ENCODE measurements around the gene LIPM. TPM values are rescaled to one million over a fixed set of nuclear protein-coding genes. Genes with fewer than 3 reads are reported as not detected.

Gene LIPM
- total and polyA plus RNA-seq, 2 experiments from 2014 or later: not detected

DNA sequence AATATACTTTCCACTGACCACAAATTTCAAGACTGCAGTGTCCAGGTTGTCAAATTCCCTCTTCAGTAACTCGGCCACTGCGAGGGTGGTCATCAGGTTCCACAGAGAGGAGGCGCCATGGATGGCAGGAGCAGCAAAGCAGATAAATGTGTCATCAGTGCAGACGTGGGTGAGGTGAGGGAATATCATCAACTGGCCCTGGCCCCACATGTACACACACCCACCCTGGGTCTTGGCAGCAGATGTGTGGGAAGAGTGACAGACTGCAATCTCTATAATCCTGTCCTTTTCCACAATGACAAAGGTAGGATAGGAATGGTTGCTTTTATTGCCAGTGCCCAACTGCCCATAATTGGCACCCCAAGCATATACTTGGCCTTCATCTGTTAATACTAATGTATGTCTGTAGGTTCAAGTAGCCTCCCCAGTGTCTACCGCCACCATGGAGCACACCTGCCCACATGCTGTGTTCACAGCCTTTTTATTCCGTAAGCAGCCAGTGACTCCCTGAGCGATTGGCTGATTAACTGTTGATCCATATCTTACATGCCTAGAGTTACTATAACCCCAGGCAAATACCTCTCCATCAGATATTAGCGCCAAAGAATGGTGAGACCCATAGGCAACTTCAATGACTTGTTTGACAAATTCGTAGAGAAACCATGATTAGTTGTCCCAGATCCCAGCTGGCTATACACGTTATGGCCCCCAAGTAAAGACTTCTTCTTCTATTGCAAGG, 16.3 kb upstream of the LIPM start:
- no peak overlapping the region for H3K27ac ChIP-seq
- no peak overlapping the region for H3K9ac ChIP-seq
- no peaks in the 10 kb centered on the region for H3K36me3 ChIP-seq (ENCODE audit: low read depth)
- H3K9me3 ChIP-seq (ENCODE audit: low read depth): no peaks in the 10 kb centered on the region
- in situ Hi-C loops (cut with MboI): no loop called here
- H3K9me2 ChIP-seq (ENCODE audit: insufficient read depth): no peaks in the 10 kb centered on the region
- H3F3A ChIP-seq (ENCODE audit: insufficient read depth): no peaks in the 10 kb centered on the region
- H4K20me1 ChIP-seq (ENCODE audit: insufficient read depth): no peaks in the 10 kb centered on the region
- DNase-seq: no peak
- H3K27me3 ChIP-seq (replicated peaks; ENCODE audit: insufficient read depth): no peaks in the 10 kb centered on the region
- H3K79me2 ChIP-seq (ENCODE audit: insufficient read depth): no peaks in the 10 kb centered on the region
- no peak overlapping the region for H3K4me2 ChIP-seq (ENCODE audit: unreplicated experiment)
- H3K4me1 ChIP-seq (ENCODE audit: insufficient read depth): peaks cover under 1% of the 10 kb centered on the region; the same call in 1 of the 2 replicates
- TF ChIP-seq EZH2phosphoT487 (IDR thresholded peaks at IDR 0.05; ENCODE audit: insufficient read depth, low read depth) (no peak), EZH2 (IDR thresholded peaks at IDR 0.05; ENCODE audit: insufficient read depth, poor library complexity, severe bottlenecking) (no peak)
- no peak overlapping the region for H3K4me3 ChIP-seq
- no peak overlapping the region for H2AFZ ChIP-seq
- 85 to 90% methylated on average over 10 of the region's 10 CpGs for WGBS, 2 experiments (ENCODE audit: low coverage in 1 of 2, low lambda C conversion rate in 2 of 2, missing lambda C conversion rate in 2 of 2)

GRCh38 chr10:88787463-88787862, 15.1 kb upstream of the LIPM start:
- Histone ChIP-seq H3K9me3 (ENCODE audit: low read depth) (no peaks in the 10 kb centered on the region), H3K27me3 (replicated peaks; ENCODE audit: insufficient read depth) (no peaks in the 10 kb centered on the region), H2AFZ (no peak overlapping the region), H3K27ac (no peak overlapping the region), H3K9ac (no peak overlapping the region), H3K4me1 (ENCODE audit: insufficient read depth) (peaks cover 10% of the 10 kb centered on the region), H3K4me2 (ENCODE audit: unreplicated experiment) (no peak overlapping the region), H3F3A (ENCODE audit: insufficient read depth) (peaks cover 4% of the 10 kb centered on the region; the same call in 1 of the 2 replicates), H3K9me2 (ENCODE audit: insufficient read depth) (no peaks in the 10 kb centered on the region), H4K20me1 (ENCODE audit: insufficient read depth) (no peaks in the 10 kb centered on the region), H3K4me3 (no peak overlapping the region), H3K79me2 (ENCODE audit: insufficient read depth) (no peaks in the 10 kb centered on the region), H3K36me3 (ENCODE audit: low read depth) (no peaks in the 10 kb centered on the region)
- DNase-seq: no peak
- in situ Hi-C loops (cut with MboI): no loop called here
- no peak for TF ChIP-seq EZH2phosphoT487 (IDR thresholded peaks at IDR 0.05; ENCODE audit: insufficient read depth, low read depth)
- TF ChIP-seq EZH2 (IDR thresholded peaks at IDR 0.05; ENCODE audit: insufficient read depth, poor library complexity, severe bottlenecking): no peak
- 35 to 39% methylated on average over 5 of the region's 5 CpGs for WGBS, 2 experiments (ENCODE audit: low coverage in 1 of 2, low lambda C conversion rate in 2 of 2, missing lambda C conversion rate in 2 of 2)

- Histone ChIP-seq H3K9me2 (ENCODE audit: insufficient read depth) (no peaks in the 10 kb centered on the region), H3K36me3 (ENCODE audit: low read depth) (no peaks in the 10 kb centered on the region), H3K4me3 (no peak overlapping the region), H3K79me2 (ENCODE audit: insufficient read depth) (no peaks in the 10 kb centered on the region), H3K9me3 (ENCODE audit: low read depth) (no peaks in the 10 kb centered on the region), H3F3A (ENCODE audit: insufficient read depth) (peaks cover 5% of the 10 kb centered on the region; the same call in 1 of the 2 replicates), H3K27ac (no peak overlapping the region), H2AFZ (no peak overlapping the region), H3K4me2 (ENCODE audit: unreplicated experiment) (no peak overlapping the region), H3K4me1 (ENCODE audit: insufficient read depth) (peaks cover 24% of the 10 kb centered on the region), H3K9ac (no peak overlapping the region), H4K20me1 (ENCODE audit: insufficient read depth) (no peaks in the 10 kb centered on the region), H3K27me3 (replicated peaks; ENCODE audit: insufficient read depth) (no peaks in the 10 kb centered on the region)
- in situ Hi-C loops (cut with MboI): no loop called here
- TF ChIP-seq EZH2 (IDR thresholded peaks at IDR 0.05; ENCODE audit: insufficient read depth, poor library complexity, severe bottlenecking) (no peak), EZH2phosphoT487 (IDR thresholded peaks at IDR 0.05; ENCODE audit: insufficient read depth, low read depth) (no peak)
- DNase-seq: no peak
Observed at GRCh38 chr10:88788924-88789323, 13.6 kb upstream of the LIPM start.

- no peaks in the 10 kb centered on the region for H4K20me1 ChIP-seq (ENCODE audit: insufficient read depth)
- in situ Hi-C loops (cut with MboI): no loop called here
- TF ChIP-seq EZH2phosphoT487 (IDR thresholded peaks at IDR 0.05; ENCODE audit: insufficient read depth, low read depth) (no peak), EZH2 (IDR thresholded peaks at IDR 0.05; ENCODE audit: insufficient read depth, poor library complexity, severe bottlenecking) (no peak)
- H3K4me3 ChIP-seq: no peak overlapping the region
- H3K36me3 ChIP-seq (ENCODE audit: low read depth): no peaks in the 10 kb centered on the region
- H3K27ac ChIP-seq: no peak overlapping the region
- no peaks in the 10 kb centered on the region for H3K27me3 ChIP-seq (replicated peaks; ENCODE audit: insufficient read depth)
- H2AFZ ChIP-seq: no peak overlapping the region
- H3K4me2 ChIP-seq (ENCODE audit: unreplicated experiment): no peak overlapping the region
- peaks cover 36% of the 10 kb centered on the region for H3K4me1 ChIP-seq (ENCODE audit: insufficient read depth)
- H3K79me2 ChIP-seq (ENCODE audit: insufficient read depth): no peaks in the 10 kb centered on the region
- no peak overlapping the region for H3K9ac ChIP-seq
- 73 to 88% methylated on average over 2 of the region's 2 CpGs for WGBS, 2 experiments (ENCODE audit: low coverage in 1 of 2, low lambda C conversion rate in 2 of 2, missing lambda C conversion rate in 2 of 2)
- H3K9me3 ChIP-seq (ENCODE audit: low read depth): no peaks in the 10 kb centered on the region
- H3F3A ChIP-seq (ENCODE audit: insufficient read depth): peaks cover 10% of the 10 kb centered on the region; the same call in 1 of the 2 replicates
- no peaks in the 10 kb centered on the region for H3K9me2 ChIP-seq (ENCODE audit: insufficient read depth)
- peak; percentile 54 for DNase-seq
Observed at GRCh38 chr10:88791924-88792323, 10.6 kb upstream of the LIPM start.

Measured in GM23248 (cell line).